T-cell (primary cell): ENCODE data around the gene HIRIP3. TPM values are rescaled to one million over a fixed set of nuclear protein-coding genes. Genes with fewer than 3 reads are reported as not detected.

Experiments
- ATAC-seq, 4 experiments: fragments of 200-7000 bp in 3 of 4; fragments of 150-1000 bp in 1 of 4; cut with Tn5 transposase; replicated peaks in 1 of 4; 1 replicate in 3 of 4; 2 replicates in 1 of 4; pipeline ENCODE4 v1.10.0; 2021; ENCODE audit warnings: moderate library complexity in 3 of 4, mild to moderate bottlenecking in 2 of 4, moderate number of reproducible peaks in 1 of 4
- CTCF ChIA-PET, 2 donors: fragments of 300-600 bp; sonication (Branson Sonifier 250); formaldehyde crosslinking; loops; one replicate each; lab custom pipeline; 2022; ENCODE audit warnings: antibody characterized with exemption in 2 of 2; lab: Charles Lee
- POLR2A ChIA-PET, 2 donors: fragments of 300-600 bp; sonication (Branson Sonifier 250); formaldehyde crosslinking; loops; one replicate each; lab custom pipeline; 2022; ENCODE audit warnings: antibody characterized with exemption in 2 of 2; lab: Charles Lee
- DNase-seq, 35 experiments: peaks; one replicate each; pipeline versions ENCODE4 v3.0.0 to v3.0.0-alpha.2; 2013 to 2023
- H3K27ac ChIP-seq: one replicate; pipeline ENCODE4 v1.5.1; 2013; ENCODE audit warnings: low read length
- H3K27me3 ChIP-seq, 2 experiments: replicated peaks in 1 of 2; 1 replicate in 1 of 2; 2 replicates in 1 of 2; pipeline versions ENCODE4 v1.6.1 to v1.7.0; 2013; ENCODE audit warnings: low read length in 1 of 2, mixed read lengths in 1 of 2; ENCODE audit not compliant: control insufficient read depth in 2 of 2, insufficient read depth in 2 of 2; ENCODE audit errors: extremely low read depth in 1 of 2
- H3K36me3 ChIP-seq, 2 donors: 1 replicate in 1 of 2; 2 replicates in 1 of 2; pipeline versions ENCODE4 v1.6.1 to v1.7.0; 2013; ENCODE audit warnings: low read length in 1 of 2; ENCODE audit not compliant: control insufficient read depth in 2 of 2, insufficient read depth in 1 of 2; ENCODE audit errors: extremely low read depth in 1 of 2
- H3K4me1 ChIP-seq, 2 experiments: 1 replicate in 1 of 2; 2 replicates in 1 of 2; pipeline versions ENCODE4 v1.6.1 to v1.7.0; 2013; ENCODE audit warnings: low read length in 2 of 2, mixed read lengths in 1 of 2; ENCODE audit not compliant: insufficient read depth in 2 of 2, control insufficient read depth in 1 of 2; ENCODE audit errors: extremely low read depth in 1 of 2
- H3K4me3 ChIP-seq, 2 donors: 1 replicate in 1 of 2; 2 replicates in 1 of 2; pipeline versions ENCODE4 v1.5.1 to v1.7.0; 2013; ENCODE audit warnings: mild to moderate bottlenecking in 2 of 2, low read length in 1 of 2, moderate library complexity in 1 of 2; ENCODE audit not compliant: control insufficient read depth in 1 of 2; ENCODE audit errors: extremely low read depth in 1 of 2
- H3K9me3 ChIP-seq: 2 replicates; pipeline ENCODE4 v1.7.0; 2013
- H3K27ac Mint-ChIP-seq, 2 donors: one replicate each; pipeline ENCODE4 v1.8.0; 2020 to 2021; ENCODE audit warnings: mild to moderate bottlenecking in 2 of 2, mixed read lengths in 2 of 2
- H3K27me3 Mint-ChIP-seq, 2 donors: one replicate each; pipeline ENCODE4 v1.8.0; 2021 to 2022; ENCODE audit warnings: mixed read lengths in 2 of 2
- H3K36me3 Mint-ChIP-seq: one replicate; pipeline ENCODE4 v1.8.0; 2021; ENCODE audit warnings: mixed read lengths
- H3K4me1 Mint-ChIP-seq, 3 donors: one replicate each; pipeline ENCODE4 v1.8.0; 2020 to 2022; ENCODE audit warnings: mixed read lengths in 3 of 3, mild to moderate bottlenecking in 1 of 3
- H3K4me3 Mint-ChIP-seq, 3 donors: one replicate each; pipeline ENCODE4 v1.8.0; 2020 to 2022; ENCODE audit warnings: mild to moderate bottlenecking in 3 of 3, mixed read lengths in 3 of 3, moderate library complexity in 3 of 3
- H3K9me3 Mint-ChIP-seq, 3 donors: one replicate each; pipeline ENCODE4 v1.8.0; 2020 to 2022; ENCODE audit warnings: mixed read lengths in 3 of 3
- WGBS: methylation state at CpG from one replicate; pipeline ENCODE4 v1.1.5; 2013; ENCODE audit warnings: missing lambda C conversion rate; ENCODE audit not compliant: insufficient coverage; 5-methylcytosine and 5-hydroxymethylcytosine counted together
- total RNA-seq, 35 experiments: library from RNA in 6 of 35; stranded (reverse) in 6 of 35; fragments of 120-200 nt in 1 of 35; gene quantifications; one replicate each; pipeline versions ENCODE4 v1.2.1 to v1.2.4 and lab custom pipeline; 2013 to 2026

Gene HIRIP3
- total RNA-seq, 5 donors from 2014 or later (not counting 1 experiment from before 2014, with no cell fraction given) = 15.0 to 22.8 (median 20.3) TPM

DNA sequence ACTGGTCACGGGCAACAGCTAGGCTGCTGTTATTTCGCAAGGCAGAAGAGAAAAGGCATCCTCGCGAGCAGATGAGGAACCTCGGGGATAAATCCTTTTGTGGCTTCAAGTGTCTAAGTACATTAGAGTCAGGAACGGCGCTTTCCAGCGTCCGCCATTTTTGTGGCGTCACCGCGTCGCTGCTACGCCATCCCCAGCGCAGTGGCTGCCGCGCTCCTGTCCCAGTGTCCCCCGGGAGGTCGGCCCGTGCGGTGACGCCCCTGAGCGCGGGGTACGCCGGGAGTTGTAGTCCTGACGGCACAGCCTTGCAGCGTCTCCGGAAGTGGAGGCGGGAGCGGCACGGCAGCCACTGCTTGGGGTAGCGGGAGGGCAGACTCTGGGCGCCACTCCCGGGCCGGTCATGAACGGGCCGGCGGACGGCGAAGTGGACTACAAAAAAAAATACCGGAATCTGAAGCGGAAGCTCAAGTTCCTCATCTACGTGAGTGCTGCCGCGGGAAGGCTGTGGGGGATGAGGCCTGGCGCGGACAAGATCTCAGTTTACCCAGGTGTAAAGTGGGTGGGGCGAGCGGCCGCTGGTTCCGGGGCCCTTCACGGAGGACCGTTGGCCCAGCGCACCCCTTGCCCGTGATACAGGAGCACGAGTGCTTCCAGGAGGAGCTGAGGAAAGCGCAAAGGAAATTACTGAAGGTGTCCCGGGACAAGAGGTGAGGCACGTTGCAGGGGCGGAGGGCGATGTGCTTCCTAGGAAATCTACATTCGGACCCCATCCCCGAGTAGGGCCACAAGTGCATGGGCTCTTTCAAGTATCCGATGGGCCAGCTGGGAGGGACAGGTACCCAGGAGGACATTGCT lies 721 bp upstream of the HIRIP3 start, which contains the start of gene INO80E:
INO80E (plus strand) TSS at position 331 of the 855 bp plus-strand sequence; CDS start at position 401, 70 bp downstream.
- H3K4me3 ChIP-seq = peak within 1 kb of the TSS; percentile 99
- no peaks in the 10 kb centered on the region for H3K9me3 ChIP-seq
- DNase-seq (peak; percentile 97 to 100 (median 99)), ATAC-seq (peak; percentile 95 to 98 (median 96))
- H3K36me3 Mint-ChIP-seq = peaks cover 12% of the 10 kb centered on the region
- peaks cover 10 to 48% of the 10 kb centered on the region in 2 donors for H3K36me3 ChIP-seq
- peak within 1 kb of the TSS; percentile 99 for H3K27ac ChIP-seq
- H3K4me1 ChIP-seq = peaks cover 11 to 29% of the 10 kb centered on the region in 2 experiments
- no peaks in the 10 kb centered on the region for H3K27me3 ChIP-seq
- H3K27ac Mint-ChIP-seq = peak within 1 kb of the TSS; percentile 95 to 97
- CTCF ChIA-PET = interaction anchor here in 1 of 2 donors (0.7 to 1.6 kb wide), 4 partner anchors 23 to 296 kb away, joined by 4 to 6 read pairs (median 4); partner anchors contain the start of genes PAGR1 and TAOK2
- peak within 1 kb of the TSS; percentile 96 to 99 (median 97) for H3K4me3 Mint-ChIP-seq
- POLR2A ChIA-PET = interaction anchor here in 1 of 2 donors (0.6 kb wide), 1 partner anchor 174 kb away, joined by 6 read pairs; no protein-coding TSS in a partner anchor
- peaks cover 32 to 47% (median 43%) of the 10 kb centered on the region in 3 donors for H3K4me1 Mint-ChIP-seq
- WGBS = under 1% methylated on average over 62 of the region's 65 CpGs
- no peaks in the 10 kb centered on the region for H3K27me3 Mint-ChIP-seq
- H3K9me3 Mint-ChIP-seq = no peaks in the 10 kb centered on the region

GRCh38 chr16:29994600-29995323 lies 655 bp downstream of the HIRIP3 start:
- ChIA-PET CTCF (interaction anchor here in 1 of 2 donors (0.9 to 1.2 kb wide), 2 partner anchors 33 to 179 kb away, joined by 4 to 5 read pairs; partner anchors contain the start of genes PAGR1 and TMEM219), POLR2A (no interaction called here)
- peaks cover 11 to 29% of the 10 kb centered on the region in 2 experiments for H3K4me1 ChIP-seq
- WGBS = 9% methylated on average over 17 of the region's 24 CpGs
- DNase-seq = peak in 7 of 35 experiments; percentile 50 to 75 (median 64)
- H3K9me3 ChIP-seq = no peaks in the 10 kb centered on the region
- H3K27ac Mint-ChIP-seq = peak overlapping the region; percentile 95 to 97
- peak overlapping the region; percentile 96 to 99 (median 97) for H3K4me3 Mint-ChIP-seq
- H3K27ac ChIP-seq = peak overlapping the region; percentile 99
- H3K36me3 Mint-ChIP-seq = peaks cover 18% of the 10 kb centered on the region
- H3K4me1 Mint-ChIP-seq = peaks cover 31 to 46% (median 42%) of the 10 kb centered on the region in 3 donors
- ATAC-seq = peak in 2 of 4 experiments; percentile 36 to 39
- H3K27me3 ChIP-seq = no peaks in the 10 kb centered on the region
- H3K4me3 ChIP-seq = peak overlapping the region; percentile 99
- H3K36me3 ChIP-seq = peaks cover 11 to 44% of the 10 kb centered on the region in 2 donors
- H3K9me3 Mint-ChIP-seq = no peaks in the 10 kb centered on the region
- no peaks in the 10 kb centered on the region for H3K27me3 Mint-ChIP-seq

- 92% methylated on average over 8 of the region's 9 CpGs for WGBS
- Mint-ChIP-seq H3K9me3 (no peaks in the 10 kb centered on the region), H3K36me3 (peaks cover 19% of the 10 kb centered on the region), H3K4me1 (peaks cover 27 to 40% (median 35%) of the 10 kb centered on the region in 3 donors), H3K4me3 (peak overlapping the region; percentile 96 to 99 (median 97)), H3K27ac (peak overlapping the region; percentile 72 to 97), H3K27me3 (no peaks in the 10 kb centered on the region)
- peaks cover 11 to 39% of the 10 kb centered on the region in 2 donors for H3K36me3 ChIP-seq
- peak overlapping the region; percentile 99 for H3K27ac ChIP-seq
- H3K9me3 ChIP-seq = no peaks in the 10 kb centered on the region
- CTCF ChIA-PET = interaction anchor here in 1 of 2 donors (0.6 kb wide), 1 partner anchor 33 kb away, joined by 3 read pairs; no protein-coding TSS in a partner anchor
- H3K4me3 ChIP-seq = peak overlapping the region in 1 of 2 donors; percentile 99
- peaks cover 11 to 29% of the 10 kb centered on the region in 2 experiments for H3K4me1 ChIP-seq
- DNase-seq (no peak), ATAC-seq (no peak)
- H3K27me3 ChIP-seq = no peaks in the 10 kb centered on the region
- POLR2A ChIA-PET = interaction anchor here in 1 of 2 donors (0.6 kb wide), 1 partner anchor 984 kb away, joined by 4 read pairs; no protein-coding TSS in a partner anchor
Observed at GRCh38 chr16:29993903-29994599, 1.4 kb downstream of the HIRIP3 start.

DNA sequence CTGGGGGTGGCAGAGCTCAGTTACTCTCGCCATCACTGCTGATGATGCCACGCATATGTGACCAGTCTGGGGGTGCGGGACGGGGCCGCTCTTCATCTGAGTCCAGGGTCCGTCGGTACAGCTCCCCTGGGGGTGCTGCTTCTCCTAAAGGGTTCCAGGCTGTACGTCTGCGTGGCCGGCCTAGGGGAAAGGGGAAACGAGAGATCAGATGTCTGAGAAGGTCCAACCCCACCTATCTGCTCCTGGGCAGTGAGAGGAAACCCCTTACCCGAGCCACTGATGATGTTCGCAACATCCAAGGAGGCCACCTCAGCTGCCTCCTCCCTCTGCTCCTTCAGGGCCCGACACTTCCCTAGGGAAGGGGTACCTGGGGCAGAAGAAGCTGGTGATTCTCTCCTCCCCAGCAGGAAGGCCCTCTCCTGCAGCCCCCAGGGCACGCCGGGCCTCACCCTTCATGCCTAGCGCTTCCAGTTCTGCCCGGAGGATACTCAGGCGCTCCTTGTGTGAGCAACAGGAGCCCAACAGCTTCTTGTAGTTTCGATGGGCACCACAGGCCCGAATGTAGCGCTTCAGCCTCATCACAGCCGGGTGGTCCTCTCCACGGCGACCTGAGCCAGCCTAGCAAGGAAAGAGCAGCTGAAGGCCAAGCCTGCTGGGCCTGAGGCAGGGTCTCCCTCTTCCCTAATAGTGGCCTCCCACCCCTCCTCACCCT lies 2.1 kb downstream of the HIRIP3 start:
- no peaks in the 10 kb centered on the region for H3K27me3 Mint-ChIP-seq
- DNase-seq (no peak), ATAC-seq (no peak)
- ChIA-PET POLR2A (interaction anchor here in 1 of 2 donors (0.6 kb wide), 1 partner anchor 983 kb away, joined by 4 read pairs; no protein-coding TSS in a partner anchor), CTCF (interaction anchor here in 1 of 2 donors (0.6 kb wide), 1 partner anchor 32 kb away, joined by 3 read pairs; no protein-coding TSS in a partner anchor)
- no peak overlapping the region for H3K27ac ChIP-seq
- H3K36me3 Mint-ChIP-seq = peaks cover 21% of the 10 kb centered on the region
- WGBS = 97% methylated on average over 17 of the region's 25 CpGs
- no peaks in the 10 kb centered on the region for H3K9me3 ChIP-seq
- no peak overlapping the region for H3K27ac Mint-ChIP-seq
- no peaks in the 10 kb centered on the region for H3K9me3 Mint-ChIP-seq
- H3K4me3 Mint-ChIP-seq = peak overlapping the region; percentile 96 to 99 (median 97)
- H3K4me1 Mint-ChIP-seq = peaks cover 26 to 36% (median 34%) of the 10 kb centered on the region in 3 donors
- no peaks in the 10 kb centered on the region for H3K27me3 ChIP-seq
- H3K4me3 ChIP-seq = no peak overlapping the region
- peaks cover 11 to 29% of the 10 kb centered on the region in 2 experiments for H3K4me1 ChIP-seq
- peaks cover 14 to 43% of the 10 kb centered on the region in 2 donors for H3K36me3 ChIP-seq

DNA sequence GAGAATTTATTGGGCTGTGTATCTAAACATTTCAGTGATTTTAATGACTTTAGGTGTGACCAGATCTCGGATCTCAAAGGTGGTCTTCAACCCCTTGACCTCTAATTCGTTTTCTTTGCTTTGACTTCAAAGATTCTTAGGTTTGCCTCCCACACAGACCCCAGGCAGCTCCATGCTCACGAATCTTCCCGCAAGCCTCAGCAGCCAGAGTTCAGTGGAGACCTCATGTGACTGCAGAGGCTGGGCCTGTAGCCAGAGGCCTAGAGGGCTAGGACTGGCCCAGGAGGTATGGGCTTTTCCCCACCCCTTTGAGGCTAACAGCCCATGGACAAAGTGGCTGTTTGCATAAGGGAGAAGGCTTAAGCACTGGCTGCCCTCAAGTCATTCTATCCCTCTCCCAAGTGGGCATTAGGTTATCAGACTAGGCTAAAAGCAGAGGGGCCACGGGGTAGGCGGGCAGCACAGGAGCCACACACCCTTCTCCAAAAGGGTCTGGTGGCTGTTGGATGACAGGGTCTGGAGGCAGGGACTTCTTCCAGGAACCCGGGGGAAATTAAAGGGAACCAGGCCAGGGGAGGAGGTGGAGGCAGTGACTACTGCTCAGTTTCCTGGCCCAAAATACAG lies 3.0 kb downstream of the HIRIP3 start:
- H3K4me1 ChIP-seq = peaks cover 11 to 25% of the 10 kb centered on the region in 2 experiments
- peaks cover 18 to 47% of the 10 kb centered on the region in 2 donors for H3K36me3 ChIP-seq
- H3K27ac ChIP-seq = no peak overlapping the region
- POLR2A ChIA-PET = no interaction called here
- WGBS = 60% methylated on average over 2 of the region's 7 CpGs
- CTCF ChIA-PET = no interaction called here
- ATAC-seq = no peak
- H3K4me3 Mint-ChIP-seq = peak overlapping the region in 2 of 3 donors; percentile 28 to 43
- no peaks in the 10 kb centered on the region for H3K9me3 ChIP-seq
- H3K27me3 Mint-ChIP-seq = no peaks in the 10 kb centered on the region
- H3K27ac Mint-ChIP-seq = no peak overlapping the region
- H3K36me3 Mint-ChIP-seq = peaks cover 21% of the 10 kb centered on the region
- no peaks in the 10 kb centered on the region for H3K27me3 ChIP-seq
- no peaks in the 10 kb centered on the region for H3K9me3 Mint-ChIP-seq
- DNase-seq = no peak
- H3K4me1 Mint-ChIP-seq = peaks cover 21 to 34% (median 30%) of the 10 kb centered on the region in 3 donors
- H3K4me3 ChIP-seq = no peak overlapping the region
